Upper lobe of right lung (tissue), 1 donor: ENCODE data around the gene GPC5. TPM values are rescaled to one million over a fixed set of nuclear protein-coding genes. Genes with fewer than 3 reads are reported as not detected.

Source experiments
- ATAC-seq: fragments of 200-7000 bp; cut with Tn5 transposase; one replicate; pipeline ENCODE4 v1.9.1; 2020; ENCODE audit warnings: mild to moderate bottlenecking, moderate library complexity
- DNase-seq: peaks from one replicate; pipeline ENCODE4 v3.0.0-alpha.2; 2020
- H3K27ac ChIP-seq: fragments of 200-600 bp; one replicate; pipeline ENCODE4 v1.8.0; 2022
- H3K27me3 ChIP-seq: fragments of 200-600 bp; one replicate; pipeline ENCODE4 v1.8.0; 2022; ENCODE audit warnings: mild to moderate bottlenecking
- H3K36me3 ChIP-seq: fragments of 200-600 bp; one replicate; pipeline ENCODE4 v1.8.0; 2022
- H3K4me1 ChIP-seq: fragments of 200-600 bp; one replicate; pipeline ENCODE4 v1.8.0; 2022
- H3K4me3 ChIP-seq: fragments of 200-600 bp; one replicate; pipeline ENCODE4 v1.8.0; 2022; ENCODE audit warnings: mild to moderate bottlenecking
- H3K9me3 ChIP-seq: fragments of 200-600 bp; one replicate; pipeline ENCODE4 v1.8.0; 2022
- CTCF ChIP-seq: fragments of 200-600 bp; IDR thresholded peaks from one replicate; pipeline ENCODE4 v1.8.0; 2022; ENCODE audit warnings: antibody characterized with exemption
- intact Hi-C: fragments of 100-400 bp; cut with DNase I; formaldehyde crosslinking; loops from one replicate; pipeline ENCODE4 v1.11.0; 2022
- total RNA-seq: library from RNA; stranded (reverse); fragmentation: NEBNext Ultra II Directional; extraction: Animal tissue kit (Norgen Biotek cat#: 25700); gene quantifications from one replicate; pipeline ENCODE4 v1.2.1, GENCODE V29; 2021
- donor health status: DM: no; HTN: yes; CAD: no; lungs with severe emphysema.

The GPC5 gene
- total RNA-seq, 1 donor from 2014 or later, result 8.1 TPM

- no peak overlapping the region for H3K4me3 ChIP-seq
- H3K27me3 ChIP-seq, result no peaks in the 10 kb centered on the region
Observed at GRCh38 chr13:92591117-92591516, 1192.7 kb downstream of the GPC5 start.

GRCh38 chr13:92592757-92593156 is 1194.3 kb downstream of the GPC5 start:
- Histone ChIP-seq H3K36me3 (no peaks in the 10 kb centered on the region), H3K27ac (no peak overlapping the region), H3K27me3 (no peaks in the 10 kb centered on the region), H3K4me3 (no peak overlapping the region), H3K9me3 (no peaks in the 10 kb centered on the region), H3K4me1 (no peaks in the 10 kb centered on the region)
- intact Hi-C loops, result no loop called here
- ATAC-seq, result no peak
- no peak for TF ChIP-seq CTCF
- no peak for DNase-seq

More at GRCh38 chr13:92591117-92591516, 1192.7 kb downstream of the GPC5 start:
- intact Hi-C loops, result no loop called here
- H3K27ac ChIP-seq, result no peak overlapping the region
- H3K9me3 ChIP-seq, result no peaks in the 10 kb centered on the region
- no peaks in the 10 kb centered on the region for H3K4me1 ChIP-seq
- no peak for TF ChIP-seq CTCF
- no peak for ATAC-seq
- no peaks in the 10 kb centered on the region for H3K36me3 ChIP-seq
- DNase-seq, result no peak

- H3K27ac ChIP-seq, result no peak overlapping the region
- intact Hi-C loops, result no loop called here
- no peaks in the 10 kb centered on the region for H3K27me3 ChIP-seq
- no peaks in the 10 kb centered on the region for H3K36me3 ChIP-seq
- no peak overlapping the region for H3K4me3 ChIP-seq
- ATAC-seq, result no peak
- TF ChIP-seq CTCF, result no peak
- no peaks in the 10 kb centered on the region for H3K9me3 ChIP-seq
- DNase-seq, result no peak
- no peaks in the 10 kb centered on the region for H3K4me1 ChIP-seq
Observed at GRCh38 chr13:92602560-92602959, 1204.1 kb downstream of the GPC5 start.

- Histone ChIP-seq H3K9me3 (no peaks in the 10 kb centered on the region), H3K36me3 (no peaks in the 10 kb centered on the region), H3K27me3 (no peaks in the 10 kb centered on the region), H3K27ac (no peak overlapping the region), H3K4me1 (no peaks in the 10 kb centered on the region), H3K4me3 (no peak overlapping the region)
- intact Hi-C loops, result no loop called here
- no peak for TF ChIP-seq CTCF
- ATAC-seq (no peak), DNase-seq (no peak)
Observed at GRCh38 chr13:92609376-92609775, 1211.0 kb downstream of the GPC5 start.

GRCh38 chr13:92612892-92613291 is 1214.5 kb downstream of the GPC5 start:
- Histone ChIP-seq H3K27me3 (no peaks in the 10 kb centered on the region), H3K27ac (no peak overlapping the region), H3K4me3 (no peak overlapping the region), H3K9me3 (no peaks in the 10 kb centered on the region), H3K36me3 (no peaks in the 10 kb centered on the region), H3K4me1 (no peaks in the 10 kb centered on the region)
- intact Hi-C loops, result no loop called here
- no peak for ATAC-seq
- DNase-seq, result no peak
- no peak for TF ChIP-seq CTCF

- Histone ChIP-seq H3K4me1 (no peaks in the 10 kb centered on the region), H3K27ac (no peak overlapping the region), H3K36me3 (no peaks in the 10 kb centered on the region), H3K4me3 (no peak overlapping the region), H3K9me3 (no peaks in the 10 kb centered on the region), H3K27me3 (no peaks in the 10 kb centered on the region)
- DNase-seq (no peak), ATAC-seq (no peak)
- no peak for TF ChIP-seq CTCF
- intact Hi-C loops, result no loop called here
Observed at GRCh38 chr13:92613921-92614320, 1215.5 kb downstream of the GPC5 start.
